Astrocyte of the cerebellum (primary cell): ENCODE measurements around the gene KIF12.

Experiments
- DNase-seq: peaks from one replicate; pipeline ENCODE4 v3.0.0-alpha.2; 2011; ENCODE audit warnings: low read depth
- H3K4me3 ChIP-seq: 2 replicates; pipeline ENCODE4 v1.5.1; 2011; ENCODE audit warnings: mild to moderate bottlenecking, low read depth, low read length, moderate library complexity
- in situ Hi-C: cut with HindIII; loops from 2 replicates; pipeline ENCODE4 v1.10.0; 2017; ENCODE audit warnings: low sequenced_read_pairs
- TF ChIP-seq, protein P1 (sequence below): IDR thresholded peaks from 2 replicates; pipeline ENCODE4 v1.5.1; 2012; ENCODE audit warnings: low read length, low read depth, moderate library complexity, mild to moderate bottlenecking; ENCODE audit errors: missing control alignments

The KIF12 gene

DNA sequence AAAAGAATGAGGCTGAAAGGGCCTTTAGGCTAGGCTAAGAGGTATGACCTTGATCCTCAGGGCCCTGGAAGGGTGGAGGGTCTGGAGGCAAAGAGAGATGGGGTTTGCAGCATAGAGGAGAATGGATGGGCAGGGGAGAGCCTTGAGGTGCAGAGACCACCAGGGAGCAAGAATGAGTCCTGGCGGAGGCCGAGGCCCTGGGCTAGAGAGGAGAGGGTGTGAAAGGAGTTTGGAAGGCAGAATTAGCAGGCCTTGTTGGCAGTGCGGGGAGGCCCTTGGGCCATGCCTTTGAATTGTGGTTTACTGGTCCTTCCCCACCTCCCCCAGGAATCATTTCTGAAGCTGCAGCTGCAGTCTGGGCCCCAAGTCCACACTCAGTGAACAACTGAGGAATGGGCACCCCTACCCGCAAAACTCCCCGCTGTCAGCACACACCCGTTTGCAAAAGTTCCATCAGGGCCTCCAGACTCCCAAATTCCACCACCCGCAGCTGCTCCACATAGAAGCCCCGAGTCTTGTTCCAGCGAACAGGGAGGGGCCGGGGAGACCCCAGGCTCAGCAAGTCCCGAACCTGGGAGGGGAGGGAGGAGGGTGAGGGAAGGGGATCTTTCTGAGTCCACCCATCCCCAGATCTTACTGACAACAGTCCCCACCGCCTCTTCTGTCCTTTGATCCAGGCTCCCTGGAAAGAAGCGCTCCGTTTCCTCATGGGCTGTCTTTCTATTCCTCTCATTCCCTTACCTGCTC lies 2.1 kb downstream of the KIF12 start:
- TF ChIP-seq, protein P1, sequence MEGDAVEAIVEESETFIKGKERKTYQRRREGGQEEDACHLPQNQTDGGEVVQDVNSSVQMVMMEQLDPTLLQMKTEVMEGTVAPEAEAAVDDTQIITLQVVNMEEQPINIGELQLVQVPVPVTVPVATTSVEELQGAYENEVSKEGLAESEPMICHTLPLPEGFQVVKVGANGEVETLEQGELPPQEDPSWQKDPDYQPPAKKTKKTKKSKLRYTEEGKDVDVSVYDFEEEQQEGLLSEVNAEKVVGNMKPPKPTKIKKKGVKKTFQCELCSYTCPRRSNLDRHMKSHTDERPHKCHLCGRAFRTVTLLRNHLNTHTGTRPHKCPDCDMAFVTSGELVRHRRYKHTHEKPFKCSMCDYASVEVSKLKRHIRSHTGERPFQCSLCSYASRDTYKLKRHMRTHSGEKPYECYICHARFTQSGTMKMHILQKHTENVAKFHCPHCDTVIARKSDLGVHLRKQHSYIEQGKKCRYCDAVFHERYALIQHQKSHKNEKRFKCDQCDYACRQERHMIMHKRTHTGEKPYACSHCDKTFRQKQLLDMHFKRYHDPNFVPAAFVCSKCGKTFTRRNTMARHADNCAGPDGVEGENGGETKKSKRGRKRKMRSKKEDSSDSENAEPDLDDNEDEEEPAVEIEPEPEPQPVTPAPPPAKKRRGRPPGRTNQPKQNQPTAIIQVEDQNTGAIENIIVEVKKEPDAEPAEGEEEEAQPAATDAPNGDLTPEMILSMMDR = no peak
- no peak overlapping the region for H3K4me3 ChIP-seq
- DNase-seq = no peak
- in situ Hi-C loops = loop anchor here (5.0 kb wide), 1 partner anchor 95 kb away; no protein-coding TSS in a partner anchor

DNA sequence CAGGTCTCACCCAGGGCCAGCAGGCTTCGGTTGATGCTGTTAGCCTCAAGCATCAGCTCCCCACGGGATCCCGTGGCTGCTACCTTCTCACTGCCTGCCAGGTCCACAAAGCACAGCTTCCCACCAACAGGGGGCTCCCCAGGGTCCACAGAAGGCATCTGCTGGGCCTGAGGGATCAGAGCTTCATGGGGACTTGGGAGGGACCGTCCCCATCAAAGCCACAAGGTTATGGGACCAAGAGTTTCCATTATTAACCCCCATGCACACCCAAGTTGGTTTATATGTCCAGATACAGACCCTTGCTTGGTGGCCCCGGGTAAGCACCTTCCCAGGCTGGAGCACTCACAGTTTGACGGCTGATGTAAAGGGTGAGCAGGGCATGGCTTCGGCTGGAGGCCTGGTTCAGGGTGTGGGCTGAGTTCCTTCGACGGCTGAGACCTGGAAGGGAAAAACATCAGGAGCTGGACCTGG lies 3.0 kb downstream of the KIF12 start:
- no peak for DNase-seq
- in situ Hi-C loops = loop anchor here (5.0 kb wide), 1 partner anchor 96 kb away; no protein-coding TSS in a partner anchor
- no peak overlapping the region for H3K4me3 ChIP-seq
- TF ChIP-seq, protein P1 = no peak

DNA sequence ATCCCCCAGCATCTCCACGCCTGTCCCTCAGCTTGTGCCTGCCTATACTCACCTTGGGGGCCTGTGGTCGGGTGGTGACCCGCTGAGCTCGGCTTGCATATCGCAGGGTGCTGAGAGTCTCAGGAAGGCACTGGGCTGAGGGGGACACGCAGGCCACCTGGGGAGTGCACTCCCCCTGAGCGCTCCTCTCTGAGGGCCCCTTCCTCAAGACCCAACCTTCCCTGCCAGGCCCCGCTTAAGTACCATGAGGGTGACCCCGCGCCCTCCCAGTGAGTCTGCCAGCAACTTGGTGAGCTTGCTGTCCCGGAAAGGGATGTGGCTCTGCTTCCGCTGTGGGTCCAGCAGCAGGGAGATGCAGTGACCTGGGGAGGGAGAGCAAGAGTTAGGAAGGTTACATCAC lies 4.1 kb downstream of the KIF12 start:
- H3K4me3 ChIP-seq = no peak overlapping the region
- in situ Hi-C loops = loop anchor here (5.0 kb wide), 1 partner anchor 97 kb away; no protein-coding TSS in a partner anchor
- DNase-seq = no peak
- TF ChIP-seq, protein P1 = no peak

DNA sequence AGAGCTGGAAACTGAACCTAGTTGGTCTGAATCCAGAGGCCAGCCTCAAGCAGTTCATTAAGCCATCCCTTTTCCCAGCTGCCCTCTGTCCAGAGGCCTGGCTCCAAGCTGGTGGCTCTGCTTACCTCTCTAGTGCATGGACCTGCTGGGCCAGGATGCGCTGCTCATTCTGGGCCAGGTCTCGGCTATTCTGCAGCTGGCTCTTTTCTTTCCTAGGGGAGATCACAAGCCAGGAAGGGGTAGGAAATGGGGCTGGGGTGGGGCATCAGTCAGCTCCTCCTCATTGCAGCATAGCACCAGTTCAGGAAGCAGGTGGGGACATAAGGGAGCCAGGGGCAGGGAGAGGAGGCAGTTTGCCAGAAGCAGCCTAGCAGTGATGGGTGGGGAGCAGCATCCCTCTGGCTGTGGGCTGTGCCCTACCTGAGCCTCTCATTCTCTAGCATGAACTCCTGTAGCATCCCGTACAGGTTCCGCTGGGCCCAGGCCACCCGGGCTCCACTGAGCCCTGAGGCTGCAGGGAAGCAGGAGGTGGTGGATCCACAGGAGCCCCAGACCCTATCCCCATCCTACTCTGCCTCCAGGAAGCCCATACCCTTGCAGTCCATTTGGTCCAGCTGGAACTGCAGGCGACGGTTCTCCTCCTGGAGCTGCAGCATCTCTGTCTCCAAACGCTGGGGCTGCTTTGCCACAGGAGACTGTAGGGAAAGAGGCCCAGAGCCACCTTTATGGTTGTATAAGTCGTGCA lies 5.2 kb downstream of the KIF12 start:
- in situ Hi-C loops = no loop called here
- TF ChIP-seq, protein P1 = no peak
- DNase-seq = no peak
- H3K4me3 ChIP-seq = no peak overlapping the region

DNA sequence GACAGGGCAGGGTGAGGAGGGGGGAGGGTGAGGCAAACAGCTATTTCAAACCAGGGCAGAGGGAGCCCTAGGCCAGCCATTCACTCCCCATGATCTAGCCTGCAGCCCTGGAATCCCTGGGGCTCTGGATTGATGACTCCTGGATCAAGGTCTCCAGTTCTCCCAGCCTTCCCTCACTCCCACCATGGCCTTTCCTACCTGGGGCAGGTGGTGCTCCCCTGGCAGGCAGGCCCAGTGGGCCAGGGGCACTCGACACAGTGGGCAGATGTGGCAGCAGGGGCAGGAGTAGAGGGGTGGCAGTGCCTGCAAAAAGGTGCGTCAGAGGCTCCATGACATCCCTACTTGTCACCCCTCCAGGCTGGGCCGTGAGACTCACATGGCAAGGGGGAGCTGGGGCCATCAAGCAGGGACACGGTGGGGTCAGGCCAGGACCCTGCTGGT lies 6.0 kb downstream of the KIF12 start:
- in situ Hi-C loops = no loop called here
- no peak for DNase-seq
- H3K4me3 ChIP-seq = no peak overlapping the region
- TF ChIP-seq, protein P1 = no peak

DNA sequence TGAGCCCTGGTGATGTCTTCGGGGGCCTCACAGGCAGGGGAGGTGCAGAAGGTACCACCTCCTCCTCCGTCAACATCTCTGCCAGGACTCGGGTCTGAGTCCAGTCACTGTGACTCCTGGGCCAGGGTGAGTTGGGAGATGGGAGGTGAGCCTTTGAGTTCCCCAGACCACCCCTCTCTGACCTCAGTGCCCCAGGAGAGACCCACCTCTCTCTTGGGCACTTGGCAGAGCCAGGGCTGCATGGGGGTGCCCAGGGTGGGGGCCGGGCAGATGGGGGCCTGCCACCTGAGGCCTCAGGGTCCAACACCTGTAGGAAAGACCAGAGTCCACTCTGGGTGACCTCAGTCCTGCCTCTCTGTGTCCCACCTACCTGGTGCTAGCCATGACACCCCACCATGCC lies 6.8 kb downstream of the KIF12 start:
- TF ChIP-seq, protein P1 = no peak
- DNase-seq = no peak
- in situ Hi-C loops = no loop called here
- no peak overlapping the region for H3K4me3 ChIP-seq
